Thyroid gland (tissue), 4 donors: ENCODE results near the gene EBF3.

Experiments used
- POLR2A ChIP-seq, 2 donors: fragments of 450-650 bp; IDR thresholded peaks; one replicate each; pipeline ENCODE4 v1.6.1; 2017; ENCODE audit warnings: antibody characterized with exemption in 2 of 2, mild to moderate bottlenecking in 2 of 2, moderate library complexity in 1 of 2
- TF ChIP-seq, protein P1 (sequence below), 6 experiments: fragments of 200-600 bp in 3 of 6; fragments of 450-650 bp in 3 of 6; sonication (generic) in 3 of 6; IDR thresholded peaks; one replicate each; pipeline ENCODE4 v1.5.1; 2016 to 2019; ENCODE audit warnings: antibody characterized with exemption in 6 of 6, mild to moderate bottlenecking in 2 of 6, inconsistent platforms in 1 of 6, moderate library complexity in 1 of 6

DNA sequence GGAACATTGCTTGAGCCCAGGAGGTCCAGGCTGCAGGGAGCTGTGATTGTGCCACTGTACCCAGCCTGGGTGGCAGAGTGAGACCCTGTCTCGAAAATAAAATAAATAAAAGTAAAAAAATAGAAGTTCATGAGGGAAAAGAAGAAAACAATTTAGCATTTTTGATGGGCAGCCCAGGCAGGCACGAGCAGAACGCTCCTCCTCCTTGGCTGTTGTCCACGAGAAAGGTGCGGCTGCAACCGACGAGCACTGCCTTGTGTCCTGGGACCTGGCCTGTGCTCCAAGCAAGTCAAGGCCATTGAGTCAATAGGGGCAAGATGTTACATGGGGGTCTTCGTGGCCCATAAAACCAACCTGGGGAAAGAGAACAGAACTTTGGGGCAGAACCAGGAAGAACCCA is 25.6 kb downstream of the EBF3 start:
- TF ChIP-seq, protein P1, sequence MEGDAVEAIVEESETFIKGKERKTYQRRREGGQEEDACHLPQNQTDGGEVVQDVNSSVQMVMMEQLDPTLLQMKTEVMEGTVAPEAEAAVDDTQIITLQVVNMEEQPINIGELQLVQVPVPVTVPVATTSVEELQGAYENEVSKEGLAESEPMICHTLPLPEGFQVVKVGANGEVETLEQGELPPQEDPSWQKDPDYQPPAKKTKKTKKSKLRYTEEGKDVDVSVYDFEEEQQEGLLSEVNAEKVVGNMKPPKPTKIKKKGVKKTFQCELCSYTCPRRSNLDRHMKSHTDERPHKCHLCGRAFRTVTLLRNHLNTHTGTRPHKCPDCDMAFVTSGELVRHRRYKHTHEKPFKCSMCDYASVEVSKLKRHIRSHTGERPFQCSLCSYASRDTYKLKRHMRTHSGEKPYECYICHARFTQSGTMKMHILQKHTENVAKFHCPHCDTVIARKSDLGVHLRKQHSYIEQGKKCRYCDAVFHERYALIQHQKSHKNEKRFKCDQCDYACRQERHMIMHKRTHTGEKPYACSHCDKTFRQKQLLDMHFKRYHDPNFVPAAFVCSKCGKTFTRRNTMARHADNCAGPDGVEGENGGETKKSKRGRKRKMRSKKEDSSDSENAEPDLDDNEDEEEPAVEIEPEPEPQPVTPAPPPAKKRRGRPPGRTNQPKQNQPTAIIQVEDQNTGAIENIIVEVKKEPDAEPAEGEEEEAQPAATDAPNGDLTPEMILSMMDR (IDR thresholded peaks at IDR 0.05), result no peak
- no peak for TF ChIP-seq POLR2A (IDR thresholded peaks at IDR 0.05)
